Measurements from ENCODE around the gene ANKRD10. TPM values are rescaled to one million over a fixed set of nuclear protein-coding genes. Genes with fewer than 3 reads are reported as not detected.

Gene ANKRD10
- total RNA-seq, 2 experiments from 2014 or later: 75.5 to 83.8 TPM

DNA sequence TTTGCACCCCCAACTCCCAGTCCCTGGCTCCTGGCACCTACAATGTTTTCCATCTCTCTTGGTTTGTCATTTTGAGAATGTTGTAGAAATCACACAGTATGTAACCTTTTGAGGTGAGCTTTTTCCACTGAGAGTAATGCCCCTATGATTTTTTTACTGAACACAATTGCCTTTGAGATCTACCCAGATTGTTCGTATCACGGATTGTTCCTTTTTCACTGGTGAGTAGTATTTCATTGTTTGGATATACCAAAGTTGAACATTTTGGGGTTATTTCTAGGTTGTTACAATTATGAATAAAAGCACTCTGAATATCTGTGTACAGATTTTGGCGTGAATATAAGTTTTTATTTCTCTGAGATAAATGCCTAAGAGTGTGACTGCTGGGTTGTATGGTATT lies 17.7 kb upstream of the ANKRD10 start:
- TF ChIP-seq, protein P1, sequence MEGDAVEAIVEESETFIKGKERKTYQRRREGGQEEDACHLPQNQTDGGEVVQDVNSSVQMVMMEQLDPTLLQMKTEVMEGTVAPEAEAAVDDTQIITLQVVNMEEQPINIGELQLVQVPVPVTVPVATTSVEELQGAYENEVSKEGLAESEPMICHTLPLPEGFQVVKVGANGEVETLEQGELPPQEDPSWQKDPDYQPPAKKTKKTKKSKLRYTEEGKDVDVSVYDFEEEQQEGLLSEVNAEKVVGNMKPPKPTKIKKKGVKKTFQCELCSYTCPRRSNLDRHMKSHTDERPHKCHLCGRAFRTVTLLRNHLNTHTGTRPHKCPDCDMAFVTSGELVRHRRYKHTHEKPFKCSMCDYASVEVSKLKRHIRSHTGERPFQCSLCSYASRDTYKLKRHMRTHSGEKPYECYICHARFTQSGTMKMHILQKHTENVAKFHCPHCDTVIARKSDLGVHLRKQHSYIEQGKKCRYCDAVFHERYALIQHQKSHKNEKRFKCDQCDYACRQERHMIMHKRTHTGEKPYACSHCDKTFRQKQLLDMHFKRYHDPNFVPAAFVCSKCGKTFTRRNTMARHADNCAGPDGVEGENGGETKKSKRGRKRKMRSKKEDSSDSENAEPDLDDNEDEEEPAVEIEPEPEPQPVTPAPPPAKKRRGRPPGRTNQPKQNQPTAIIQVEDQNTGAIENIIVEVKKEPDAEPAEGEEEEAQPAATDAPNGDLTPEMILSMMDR (IDR thresholded peaks at IDR 0.05): no peak
- DNase-seq (no peak), ATAC-seq (ENCODE audit: poor library complexity) (no peak)
- intact Hi-C loops (cut with DNase I, micrococcal nuclease): no loop called here
- Histone ChIP-seq H3K4me3 (ENCODE audit: low read length) (no peak overlapping the region), H3K9me3 (ENCODE audit: control insufficient read depth in 1 of 2, insufficient read depth in 1 of 2, low read length in 2 of 2) (peaks cover 26 to 29% of the 10 kb centered on the region in 2 experiments), H3K27me3 (ENCODE audit: control insufficient read depth in 1 of 2, insufficient read depth in 2 of 2, low read length in 2 of 2) (peaks cover 13 to 15% of the 10 kb centered on the region in 2 experiments), H3K27ac (ENCODE audit: low read depth in 1 of 2, low read length in 2 of 2) (no peak overlapping the region), H3K36me3 (ENCODE audit: insufficient read depth, low read length) (no peaks in the 10 kb centered on the region), H3K4me1 (ENCODE audit: insufficient read depth, low read length) (no peaks in the 10 kb centered on the region)
- no peak overlapping the region for H3K27ac Mint-ChIP-seq
- CTCF ChIA-PET: no interaction called here
- peaks cover 6% of the 10 kb centered on the region for H3K36me3 Mint-ChIP-seq (ENCODE audit: low read depth)
- H3K27me3 Mint-ChIP-seq: peaks cover 67% of the 10 kb centered on the region
- POLR2A ChIA-PET: no interaction called here
- H3K4me1 Mint-ChIP-seq (ENCODE audit: low read depth): no peaks in the 10 kb centered on the region
- H3K4me3 Mint-ChIP-seq: no peak overlapping the region
- H3K9me3 Mint-ChIP-seq: peaks cover 12% of the 10 kb centered on the region

DNA sequence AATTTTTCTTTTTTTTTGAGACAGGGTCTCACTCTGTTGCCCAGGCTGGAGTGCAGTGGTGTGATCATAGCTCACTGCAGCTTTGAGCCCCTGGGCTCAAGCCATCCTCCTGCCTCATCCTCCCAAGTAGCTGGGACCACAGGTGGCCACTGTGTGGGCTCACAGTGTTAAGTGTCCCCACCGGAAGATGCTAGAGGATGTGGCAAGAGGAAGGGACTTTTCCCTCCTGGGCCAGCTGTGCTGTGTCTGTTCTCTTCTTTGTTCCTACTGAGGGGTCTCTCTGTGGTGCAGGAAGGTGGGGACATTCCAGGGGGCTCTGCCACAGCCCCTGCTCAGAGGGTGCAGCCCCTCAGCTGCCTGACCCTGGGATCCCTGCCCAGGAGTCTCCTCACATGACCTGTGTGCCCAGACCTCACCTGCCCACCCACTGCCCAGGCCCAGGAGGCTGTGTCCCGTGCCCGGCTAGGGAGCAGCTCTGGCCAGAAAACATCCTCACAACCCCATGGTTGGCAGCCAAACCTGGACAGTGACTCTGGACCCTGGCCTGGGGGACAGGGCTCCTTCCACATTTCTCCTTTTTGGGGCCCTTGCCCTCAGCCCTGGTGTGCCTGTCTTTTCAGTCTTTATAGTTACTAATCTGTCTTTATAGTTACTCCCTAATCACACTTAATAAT lies 14.4 kb upstream of the ANKRD10 start:
- POLR2A ChIA-PET: no interaction called here
- ATAC-seq (ENCODE audit: poor library complexity) (no peak), DNase-seq (no peak)
- H3K9me3 Mint-ChIP-seq: peaks cover 12% of the 10 kb centered on the region
- no peak overlapping the region for H3K27ac Mint-ChIP-seq
- peaks cover 80% of the 10 kb centered on the region for H3K27me3 Mint-ChIP-seq
- CTCF ChIA-PET: no interaction called here
- peaks cover 6% of the 10 kb centered on the region for H3K36me3 Mint-ChIP-seq (ENCODE audit: low read depth)
- no peaks in the 10 kb centered on the region for H3K4me1 Mint-ChIP-seq (ENCODE audit: low read depth)
- H3K27ac ChIP-seq (ENCODE audit: low read depth in 1 of 2, low read length in 2 of 2): no peak overlapping the region
- no peaks in the 10 kb centered on the region for H3K36me3 ChIP-seq (ENCODE audit: insufficient read depth, low read length)
- intact Hi-C loops (cut with DNase I, micrococcal nuclease): no loop called here
- no peak overlapping the region for H3K4me3 Mint-ChIP-seq
- H3K4me3 ChIP-seq (ENCODE audit: low read length): no peak overlapping the region
- peaks cover 15 to 25% of the 10 kb centered on the region in 2 experiments for H3K27me3 ChIP-seq (ENCODE audit: control insufficient read depth in 1 of 2, insufficient read depth in 2 of 2, low read length in 2 of 2)
- TF ChIP-seq, protein P1 (IDR thresholded peaks at IDR 0.05): no peak
- peaks cover 19 to 22% of the 10 kb centered on the region in 2 experiments for H3K9me3 ChIP-seq (ENCODE audit: control insufficient read depth in 1 of 2, insufficient read depth in 1 of 2, low read length in 2 of 2)
- no peaks in the 10 kb centered on the region for H3K4me1 ChIP-seq (ENCODE audit: insufficient read depth, low read length)

DNA sequence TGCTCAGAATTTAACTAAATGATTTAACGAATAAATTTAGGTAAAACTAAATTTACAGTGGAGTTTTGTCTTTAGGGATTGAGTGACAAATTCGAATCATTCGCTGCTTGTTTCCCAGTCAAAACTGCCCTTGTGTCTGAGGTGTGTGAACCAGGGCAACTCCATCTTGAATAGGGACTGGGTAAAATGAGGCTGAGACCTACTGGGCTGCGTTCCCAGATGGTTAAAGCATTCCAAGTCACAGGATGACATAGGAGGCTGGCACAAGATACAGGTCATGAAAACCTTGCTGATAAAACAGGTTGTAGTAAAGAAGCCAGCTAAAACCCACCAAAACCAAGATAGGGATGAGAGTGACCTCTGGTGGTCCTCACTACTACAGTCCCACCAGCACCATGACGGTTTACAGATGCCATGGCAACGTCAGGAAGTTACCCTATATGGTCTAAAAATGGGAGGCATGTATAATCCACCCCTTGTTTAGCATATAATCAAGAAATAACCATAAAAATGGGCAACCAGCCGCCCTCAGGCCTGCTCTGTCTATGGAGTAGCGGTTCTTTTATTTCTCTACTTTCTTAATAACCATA lies 10.2 kb upstream of the ANKRD10 start:
- Mint-ChIP-seq H3K27me3 (peaks cover 79% of the 10 kb centered on the region), H3K27ac (no peak overlapping the region), H3K36me3 (ENCODE audit: low read depth) (no peaks in the 10 kb centered on the region), H3K9me3 (no peaks in the 10 kb centered on the region), H3K4me1 (ENCODE audit: low read depth) (peaks cover 4% of the 10 kb centered on the region), H3K4me3 (no peak overlapping the region)
- no peak overlapping the region for H3K4me3 ChIP-seq (ENCODE audit: low read length)
- H3K9me3 ChIP-seq (ENCODE audit: control insufficient read depth in 1 of 2, insufficient read depth in 1 of 2, low read length in 2 of 2): peaks cover 0 to 5% of the 10 kb centered on the region in 2 experiments
- H3K27ac ChIP-seq (ENCODE audit: low read depth in 1 of 2, low read length in 2 of 2): no peak overlapping the region
- no peak for ATAC-seq (ENCODE audit: poor library complexity)
- peaks cover 5% of the 10 kb centered on the region for H3K4me1 ChIP-seq (ENCODE audit: insufficient read depth, low read length)
- TF ChIP-seq, protein P1 (IDR thresholded peaks at IDR 0.05): no peak
- POLR2A ChIA-PET: no interaction called here
- no peaks in the 10 kb centered on the region for H3K36me3 ChIP-seq (ENCODE audit: insufficient read depth, low read length)
- H3K27me3 ChIP-seq (ENCODE audit: control insufficient read depth in 1 of 2, insufficient read depth in 2 of 2, low read length in 2 of 2): peaks cover 8 to 55% of the 10 kb centered on the region in 2 experiments
- DNase-seq: peak in 3 of 14 experiments; percentile 17 to 40 (median 25)
- CTCF ChIA-PET: interaction anchor here (1.8 kb wide), 1 partner anchor 10 kb away, joined by 5 read pairs; the partner anchor contains the start of gene ANKRD10
- intact Hi-C loops (cut with DNase I, micrococcal nuclease): no loop called here

Data from CD4-positive, alpha-beta T cell (primary cell).